Common myeloid progenitor, CD34-positive (primary cell): ENCODE results near the gene S100PBP.

Experiments
- CTCF ChIA-PET: fragments of 350-600 bp; sonication (Branson Sonifier 250); formaldehyde crosslinking; loops from one replicate; lab custom pipeline; 2021; ENCODE audit warnings: antibody characterized with exemption; lab: Charles Lee
- POLR2A ChIA-PET: fragments of 350-600 bp; sonication (Branson Sonifier 250); formaldehyde crosslinking; loops from one replicate; lab custom pipeline; 2021; ENCODE audit warnings: antibody characterized with exemption; lab: Charles Lee
- DNase-seq, 3 donors: peaks; one replicate each; pipeline versions ENCODE4 v3.0.0 to v3.0.0-alpha.2; 2013
- H3K27ac ChIP-seq, 2 experiments: 1 replicate in 1 of 2; 2 replicates in 1 of 2; pipeline ENCODE4 v1.7.0; 2013; ENCODE audit warnings: inconsistent platforms in 2 of 2, low read length in 2 of 2, mild to moderate bottlenecking in 2 of 2, low read depth in 1 of 2, moderate library complexity in 1 of 2; ENCODE audit not compliant: severe bottlenecking in 2 of 2, insufficient read depth in 1 of 2, poor library complexity in 1 of 2
- H3K27me3 ChIP-seq, 5 experiments: replicated peaks in 2 of 5; 1 replicate in 3 of 5; 2 replicates in 2 of 5; pipeline versions ENCODE4 v1.6.1 to v1.7.0; 2013; ENCODE audit warnings: low read length in 4 of 5, mild to moderate bottlenecking in 2 of 5, moderate library complexity in 2 of 5, inconsistent platforms in 1 of 5; ENCODE audit not compliant: insufficient read depth in 5 of 5, control insufficient read depth in 4 of 5
- H3K36me3 ChIP-seq, 4 experiments: 1 replicate in 2 of 4; 2 replicates in 2 of 4; pipeline versions ENCODE4 v1.6.1 to v1.7.0; 2013; ENCODE audit warnings: low read length in 3 of 4, control low read depth in 1 of 4, mild to moderate bottlenecking in 1 of 4; ENCODE audit not compliant: control insufficient read depth in 4 of 4, insufficient read depth in 4 of 4
- H3K4me1 ChIP-seq, 4 experiments: 1 replicate in 3 of 4; 2 replicates in 1 of 4; pipeline versions ENCODE4 v1.6.1 to v1.7.1; 2013; ENCODE audit warnings: low read length in 3 of 4, mild to moderate bottlenecking in 3 of 4, control low read depth in 1 of 4, inconsistent platforms in 1 of 4, moderate library complexity in 1 of 4; ENCODE audit not compliant: control insufficient read depth in 4 of 4, insufficient read depth in 4 of 4; ENCODE audit errors: control extremely low read depth in 1 of 4
- H3K4me3 ChIP-seq, 7 experiments: 1 replicate in 4 of 7; 2 replicates in 3 of 7; pipeline versions ENCODE4 v1.5.1 to v1.7.0; 2013; ENCODE audit warnings: mild to moderate bottlenecking in 7 of 7, low read length in 6 of 7, moderate library complexity in 6 of 7, inconsistent platforms in 2 of 7, low read depth in 2 of 7, control low read depth in 1 of 7; ENCODE audit not compliant: insufficient read depth in 4 of 7, control insufficient read depth in 1 of 7; ENCODE audit errors: extremely low read depth in 1 of 7
- H3K9me3 ChIP-seq, 5 experiments: 1 replicate in 4 of 5; 2 replicates in 1 of 5; pipeline versions ENCODE4 v1.6.1 to v1.7.1; 2013; ENCODE audit warnings: low read length in 4 of 5, mild to moderate bottlenecking in 2 of 5, inconsistent platforms in 1 of 5, low read depth in 1 of 5, moderate library complexity in 1 of 5; ENCODE audit not compliant: control insufficient read depth in 4 of 5, insufficient read depth in 2 of 5; ENCODE audit errors: control extremely low read depth in 1 of 5
- WGBS: methylation state at CpG from one replicate; pipeline ENCODE4 v1.1.5; 2013; ENCODE audit not compliant: insufficient coverage; 5-methylcytosine and 5-hydroxymethylcytosine counted together

Gene S100PBP

GRCh38 chr1:32774950-32775634 lies 42.4 kb upstream of the S100PBP start:
- peak in 2 of 3 donors; percentile 27 to 33 for DNase-seq
- H3K36me3 ChIP-seq: peaks cover 13 to 70% (median 48%) of the 10 kb centered on the region in 4 experiments
- no peaks in the 10 kb centered on the region for H3K27me3 ChIP-seq
- ChIA-PET CTCF (interaction anchor here (0.6 to 11.8 kb wide), 24 partner anchors 8 to 374 kb away, joined by 3 to 210 read pairs (median 4); no protein-coding TSS in a partner anchor), POLR2A (interaction anchor here (1.0 to 1.2 kb wide), 2 partner anchors 18 to 63 kb away, joined by 4 read pairs; no protein-coding TSS in a partner anchor)
- H3K27ac ChIP-seq: no peak overlapping the region
- WGBS: 17% methylated on average over 1 of the region's 2 CpGs
- no peaks in the 10 kb centered on the region for H3K9me3 ChIP-seq
- H3K4me1 ChIP-seq: peaks cover 0 to 27% (median 18%) of the 10 kb centered on the region in 4 experiments
- H3K4me3 ChIP-seq: no peak overlapping the region

- POLR2A ChIA-PET: interaction anchor here (0.7 to 1.2 kb wide), 3 partner anchors 17 to 64 kb away, joined by 3 to 4 read pairs (median 4); no protein-coding TSS in a partner anchor
- 55% methylated on average over 12 of the region's 13 CpGs for WGBS
These were observed 41.7 kb upstream of the S100PBP start for GRCh38 chr1:32775640-32776337.

GRCh38 chr1:32779242-32779641 lies 38.2 kb upstream of the S100PBP start:
- H3K4me3 ChIP-seq: no peak overlapping the region
- peaks cover 28 to 82% (median 74%) of the 10 kb centered on the region in 4 experiments for H3K36me3 ChIP-seq
- H3K4me1 ChIP-seq: peaks cover 0 to 17% (median 14%) of the 10 kb centered on the region in 4 experiments
- CTCF ChIA-PET: no interaction called here
- H3K9me3 ChIP-seq: no peaks in the 10 kb centered on the region
- DNase-seq: no peak
- H3K27me3 ChIP-seq: no peaks in the 10 kb centered on the region
- POLR2A ChIA-PET: no interaction called here
- H3K27ac ChIP-seq: no peak overlapping the region
- 97% methylated on average over 4 of the region's 5 CpGs for WGBS

More at GRCh38 chr1:32775640-32776337, 41.7 kb upstream of the S100PBP start:
- Histone ChIP-seq H3K4me3 (no peak overlapping the region), H3K36me3 (peaks cover 13 to 72% (median 51%) of the 10 kb centered on the region in 4 experiments), H3K27me3 (no peaks in the 10 kb centered on the region), H3K9me3 (no peaks in the 10 kb centered on the region), H3K4me1 (peaks cover 0 to 27% (median 18%) of the 10 kb centered on the region in 4 experiments), H3K27ac (no peak overlapping the region)
- CTCF ChIA-PET: interaction anchor here (0.6 to 11.8 kb wide), 15 partner anchors 11 to 375 kb away, joined by 3 to 210 read pairs (median 4); no protein-coding TSS in a partner anchor
- DNase-seq: peak; percentile 22 to 75 (median 64)

- whole genome bisulfite sequencing: 76% methylated on average over 6 of the region's 8 CpGs
- Histone ChIP-seq H3K27ac (no peak overlapping the region), H3K27me3 (no peaks in the 10 kb centered on the region), H3K36me3 (peaks cover 29 to 81% (median 74%) of the 10 kb centered on the region in 4 experiments), H3K4me3 (no peak overlapping the region), H3K9me3 (no peaks in the 10 kb centered on the region), H3K4me1 (peaks cover 0 to 11% (median 9%) of the 10 kb centered on the region in 4 experiments)
- ChIA-PET CTCF (no interaction called here), POLR2A (interaction anchor here (0.6 kb wide), 1 partner anchor 663 kb away, joined by 3 read pairs; no protein-coding TSS in a partner anchor)
- DNase-seq: no peak
These were observed 37.4 kb upstream of the S100PBP start for GRCh38 chr1:32780005-32780404.

GRCh38 chr1:32780628-32781234 lies 36.7 kb upstream of the S100PBP start:
- 100% methylated on average over 6 of the region's 8 CpGs for WGBS
- ChIA-PET POLR2A (no interaction called here), CTCF (interaction anchor here (1.3 to 3.9 kb wide), 2 partner anchors 7 to 68 kb away, joined by 8 to 26 read pairs; no protein-coding TSS in a partner anchor)
- Histone ChIP-seq H3K4me3 (no peak overlapping the region), H3K27me3 (no peaks in the 10 kb centered on the region), H3K36me3 (peaks cover 25 to 76% (median 70%) of the 10 kb centered on the region in 4 experiments), H3K4me1 (peaks cover 0 to 4% (median 2%) of the 10 kb centered on the region in 4 experiments), H3K9me3 (no peaks in the 10 kb centered on the region), H3K27ac (no peak overlapping the region)
- DNase-seq: no peak

- Histone ChIP-seq H3K36me3 (peaks cover 32 to 84% (median 78%) of the 10 kb centered on the region in 4 experiments), H3K27me3 (no peaks in the 10 kb centered on the region), H3K27ac (no peak overlapping the region), H3K4me1 (no peaks in the 10 kb centered on the region), H3K9me3 (no peaks in the 10 kb centered on the region), H3K4me3 (no peak overlapping the region)
- ChIA-PET CTCF (interaction anchor here (0.8 to 3.9 kb wide), 4 partner anchors 9 to 70 kb away, joined by 3 to 26 read pairs (median 6); no protein-coding TSS in a partner anchor), POLR2A (interaction anchor here (0.6 to 1.0 kb wide), 2 partner anchors 10 to 140 kb away, joined by 3 to 5 read pairs; no protein-coding TSS in a partner anchor)
- 83% methylated on average over 5 of the region's 5 CpGs for WGBS
- DNase-seq: no peak
These were observed 35.4 kb upstream of the S100PBP start for GRCh38 chr1:32782086-32782485.
